ENCODE measurements around the gene SMIM24.

Gene SMIM24

DNA sequence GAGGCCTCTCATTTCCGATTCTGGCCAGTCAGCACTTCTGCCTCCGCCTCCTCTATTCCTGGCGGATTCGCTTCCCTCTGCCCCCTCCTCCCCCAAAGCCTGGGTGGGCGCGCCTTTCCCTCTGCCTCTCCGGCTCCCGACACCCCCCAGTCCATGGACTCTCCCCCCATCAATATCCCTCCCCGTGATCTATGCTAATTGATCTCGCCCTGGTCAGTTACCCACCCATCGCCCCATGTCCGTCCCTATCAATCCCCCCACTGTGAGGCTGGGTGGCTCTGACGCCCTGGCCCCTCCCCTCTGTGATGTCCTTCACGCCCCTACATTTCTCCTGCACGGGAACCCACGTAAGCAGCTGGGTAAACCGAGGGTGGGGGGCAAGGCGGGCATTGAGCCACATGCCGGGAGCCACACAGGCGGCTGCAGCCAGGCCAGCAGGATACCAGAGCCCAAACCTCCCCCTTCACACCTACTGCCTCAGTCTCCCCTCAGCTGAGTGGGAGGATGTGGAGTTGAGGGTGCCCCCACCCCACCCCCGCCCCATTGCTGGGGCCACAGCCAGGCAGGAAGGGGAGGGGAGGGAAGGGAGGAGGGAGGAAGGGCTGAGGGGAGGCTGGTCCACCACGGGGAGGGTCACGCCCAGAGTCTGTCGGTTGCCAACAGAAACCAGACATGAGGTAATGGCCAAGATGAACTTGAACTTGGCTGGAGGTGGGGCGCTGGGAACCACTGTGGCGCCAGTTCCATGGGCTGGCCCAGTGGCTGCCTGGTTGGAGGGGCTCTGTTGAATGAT is 21.0 kb downstream of the SMIM24 start:
- Histone ChIP-seq H3K4me1 (ENCODE audit: control extremely low read depth in 1 of 4, control insufficient read depth in 4 of 4, insufficient read depth in 4 of 4, low read length in 3 of 4) (peaks cover 0 to 11% (median 6%) of the 10 kb centered on the region in 4 experiments), H3K27me3 (replicated peaks in 2 of 5; ENCODE audit: control insufficient read depth in 4 of 5, insufficient read depth in 5 of 5, low read length in 4 of 5) (no peaks in the 10 kb centered on the region), H3K27ac (ENCODE audit: insufficient read depth in 1 of 2, low read depth in 1 of 2, low read length in 2 of 2, poor library complexity in 1 of 2, severe bottlenecking in 2 of 2) (peak overlapping the region in 1 of 2 experiments; percentile 5), H3K4me3 (ENCODE audit: control insufficient read depth in 1 of 7, extremely low read depth in 1 of 7, insufficient read depth in 4 of 7, low read depth in 2 of 7, low read length in 6 of 7) (no peak overlapping the region), H3K9me3 (ENCODE audit: control extremely low read depth in 1 of 5, control insufficient read depth in 4 of 5, insufficient read depth in 2 of 5, low read depth in 1 of 5, low read length in 4 of 5) (no peaks in the 10 kb centered on the region), H3K36me3 (ENCODE audit: control insufficient read depth in 4 of 4, insufficient read depth in 4 of 4, low read length in 3 of 4) (peaks cover 4 to 64% (median 30%) of the 10 kb centered on the region in 4 experiments)
- DNase-seq: peak; percentile 22 to 62 (median 22)
- CTCF ChIA-PET: interaction anchor here (1.5 to 2.7 kb wide), 2 partner anchors 11 to 13 kb away, joined by 3 to 9 read pairs; no protein-coding TSS in a partner anchor
- POLR2A ChIA-PET: no interaction called here
- WGBS (ENCODE audit: insufficient coverage): 85% methylated on average over 13 of the region's 26 CpGs

GRCh38 chr19:3458229-3459088 is 21.9 kb downstream of the SMIM24 start:
- Histone ChIP-seq H3K27me3 (replicated peaks in 2 of 5; ENCODE audit: control insufficient read depth in 4 of 5, insufficient read depth in 5 of 5, low read length in 4 of 5) (no peaks in the 10 kb centered on the region), H3K4me3 (ENCODE audit: control insufficient read depth in 1 of 7, extremely low read depth in 1 of 7, insufficient read depth in 4 of 7, low read depth in 2 of 7, low read length in 6 of 7) (no peak overlapping the region), H3K9me3 (ENCODE audit: control extremely low read depth in 1 of 5, control insufficient read depth in 4 of 5, insufficient read depth in 2 of 5, low read depth in 1 of 5, low read length in 4 of 5) (no peaks in the 10 kb centered on the region), H3K4me1 (ENCODE audit: control extremely low read depth in 1 of 4, control insufficient read depth in 4 of 4, insufficient read depth in 4 of 4, low read length in 3 of 4) (peaks cover 0 to 11% (median 6%) of the 10 kb centered on the region in 4 experiments), H3K36me3 (ENCODE audit: control insufficient read depth in 4 of 4, insufficient read depth in 4 of 4, low read length in 3 of 4) (peaks cover 4 to 73% (median 33%) of the 10 kb centered on the region in 4 experiments), H3K27ac (ENCODE audit: insufficient read depth in 1 of 2, low read depth in 1 of 2, low read length in 2 of 2, poor library complexity in 1 of 2, severe bottlenecking in 2 of 2) (no peak overlapping the region)
- WGBS (ENCODE audit: insufficient coverage): 86% methylated on average over 12 of the region's 19 CpGs
- DNase-seq: no peak
- ChIA-PET CTCF (interaction anchor here (1.5 to 2.7 kb wide), 2 partner anchors 12 to 14 kb away, joined by 3 to 9 read pairs; no protein-coding TSS in a partner anchor), POLR2A (no interaction called here)

DNA sequence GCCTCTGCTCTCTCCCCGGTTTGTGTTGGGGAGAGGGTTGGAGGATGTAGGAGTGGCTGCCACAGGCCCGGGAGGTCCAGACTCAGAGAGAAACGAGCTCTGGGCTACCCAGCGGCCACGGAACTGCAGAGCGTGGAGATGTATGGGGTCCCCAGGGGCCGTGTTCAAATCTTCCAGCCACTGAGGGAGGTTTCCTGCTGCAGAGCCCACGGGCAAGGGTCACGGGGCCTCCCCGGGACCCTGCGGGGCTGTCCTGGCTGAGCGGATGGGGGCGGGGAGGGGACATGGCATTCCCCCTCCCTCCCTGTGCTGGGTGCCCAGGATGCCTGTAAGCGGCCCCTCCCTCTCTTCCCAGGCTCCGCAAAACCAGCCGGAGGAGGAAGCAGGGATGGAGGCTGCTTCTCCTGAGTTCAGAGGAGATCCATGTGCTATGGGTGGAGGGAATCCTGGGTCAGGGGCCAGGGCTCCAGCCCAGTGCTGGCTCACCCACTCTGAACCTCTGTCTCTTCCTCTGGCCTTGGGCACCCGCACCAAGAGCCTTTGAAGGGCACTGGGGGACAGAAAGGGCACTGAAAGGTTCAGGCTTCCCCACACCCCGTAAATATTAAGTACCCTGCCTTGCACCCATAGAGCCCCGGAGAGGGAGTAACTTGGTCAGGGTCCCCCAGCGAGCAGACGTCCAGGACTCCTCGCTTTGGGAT is 22.6 kb downstream of the SMIM24 start:
- CTCF ChIA-PET: no interaction called here
- H3K4me1 ChIP-seq (ENCODE audit: control extremely low read depth in 1 of 4, control insufficient read depth in 4 of 4, insufficient read depth in 4 of 4, low read length in 3 of 4): peaks cover 0 to 11% (median 6%) of the 10 kb centered on the region in 4 experiments
- H3K27me3 ChIP-seq (replicated peaks in 2 of 5; ENCODE audit: control insufficient read depth in 4 of 5, insufficient read depth in 5 of 5, low read length in 4 of 5): no peaks in the 10 kb centered on the region
- no peak for DNase-seq
- H3K27ac ChIP-seq (ENCODE audit: insufficient read depth in 1 of 2, low read depth in 1 of 2, low read length in 2 of 2, poor library complexity in 1 of 2, severe bottlenecking in 2 of 2): no peak overlapping the region
- WGBS (ENCODE audit: insufficient coverage): 88% methylated on average over 11 of the region's 22 CpGs
- POLR2A ChIA-PET: no interaction called here
- H3K9me3 ChIP-seq (ENCODE audit: control extremely low read depth in 1 of 5, control insufficient read depth in 4 of 5, insufficient read depth in 2 of 5, low read depth in 1 of 5, low read length in 4 of 5): no peaks in the 10 kb centered on the region
- no peak overlapping the region for H3K4me3 ChIP-seq (ENCODE audit: control insufficient read depth in 1 of 7, extremely low read depth in 1 of 7, insufficient read depth in 4 of 7, low read depth in 2 of 7, low read length in 6 of 7)
- peaks cover 4 to 73% (median 36%) of the 10 kb centered on the region in 4 experiments for H3K36me3 ChIP-seq (ENCODE audit: control insufficient read depth in 4 of 4, insufficient read depth in 4 of 4, low read length in 3 of 4)

DNA sequence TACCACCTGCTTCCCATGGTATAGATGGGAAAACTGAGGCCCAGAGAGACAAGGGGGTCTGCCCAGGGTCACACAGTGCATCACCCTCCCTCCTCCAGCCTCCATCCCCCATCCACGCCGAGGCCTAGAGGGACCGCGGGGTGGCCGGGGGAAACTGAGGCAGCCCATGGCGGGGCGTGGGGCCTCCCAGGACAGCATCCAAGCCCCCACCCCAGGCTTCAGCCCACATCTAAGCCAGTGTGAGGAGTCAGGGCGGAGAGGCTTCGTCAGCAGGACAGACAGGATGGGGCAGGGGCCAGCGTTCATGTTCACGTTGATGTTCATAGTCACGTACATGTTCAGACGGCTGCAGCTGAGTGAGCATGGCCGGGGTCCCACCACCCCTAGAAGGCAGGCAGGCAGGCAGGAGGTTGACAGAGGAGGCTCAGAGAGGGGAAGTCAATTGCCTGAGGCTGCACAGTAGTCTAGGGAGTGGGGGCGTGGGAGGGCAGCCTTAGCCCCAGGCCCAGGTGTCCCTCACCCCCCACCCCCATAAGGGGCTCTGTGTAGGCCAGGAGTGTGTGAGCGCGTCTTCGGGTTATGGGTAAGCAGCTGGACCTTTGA is 23.3 kb downstream of the SMIM24 start:
- H3K36me3 ChIP-seq (ENCODE audit: control insufficient read depth in 4 of 4, insufficient read depth in 4 of 4, low read length in 3 of 4): peaks cover 9 to 75% (median 37%) of the 10 kb centered on the region in 4 experiments
- H3K27me3 ChIP-seq (replicated peaks in 2 of 5; ENCODE audit: control insufficient read depth in 4 of 5, insufficient read depth in 5 of 5, low read length in 4 of 5): no peaks in the 10 kb centered on the region
- ChIA-PET POLR2A (no interaction called here), CTCF (no interaction called here)
- no peak overlapping the region for H3K4me3 ChIP-seq (ENCODE audit: control insufficient read depth in 1 of 7, extremely low read depth in 1 of 7, insufficient read depth in 4 of 7, low read depth in 2 of 7, low read length in 6 of 7)
- DNase-seq: no peak
- WGBS (ENCODE audit: insufficient coverage): 93% methylated on average over 12 of the region's 18 CpGs
- H3K27ac ChIP-seq (ENCODE audit: insufficient read depth in 1 of 2, low read depth in 1 of 2, low read length in 2 of 2, poor library complexity in 1 of 2, severe bottlenecking in 2 of 2): no peak overlapping the region
- peaks cover 0 to 11% (median 6%) of the 10 kb centered on the region in 4 experiments for H3K4me1 ChIP-seq (ENCODE audit: control extremely low read depth in 1 of 4, control insufficient read depth in 4 of 4, insufficient read depth in 4 of 4, low read length in 3 of 4)
- no peaks in the 10 kb centered on the region for H3K9me3 ChIP-seq (ENCODE audit: control extremely low read depth in 1 of 5, control insufficient read depth in 4 of 5, insufficient read depth in 2 of 5, low read depth in 1 of 5, low read length in 4 of 5)

GRCh38 chr19:3455960-3456601 is 24.2 kb downstream of the SMIM24 start:
- Histone ChIP-seq H3K9me3 (ENCODE audit: control extremely low read depth in 1 of 5, control insufficient read depth in 4 of 5, insufficient read depth in 2 of 5, low read depth in 1 of 5, low read length in 4 of 5) (no peaks in the 10 kb centered on the region), H3K27ac (ENCODE audit: insufficient read depth in 1 of 2, low read depth in 1 of 2, low read length in 2 of 2, poor library complexity in 1 of 2, severe bottlenecking in 2 of 2) (no peak overlapping the region), H3K4me1 (ENCODE audit: control extremely low read depth in 1 of 4, control insufficient read depth in 4 of 4, insufficient read depth in 4 of 4, low read length in 3 of 4) (peaks cover 0 to 11% (median 6%) of the 10 kb centered on the region in 4 experiments), H3K27me3 (replicated peaks in 2 of 5; ENCODE audit: control insufficient read depth in 4 of 5, insufficient read depth in 5 of 5, low read length in 4 of 5) (no peaks in the 10 kb centered on the region), H3K4me3 (ENCODE audit: control insufficient read depth in 1 of 7, extremely low read depth in 1 of 7, insufficient read depth in 4 of 7, low read depth in 2 of 7, low read length in 6 of 7) (no peak overlapping the region), H3K36me3 (ENCODE audit: control insufficient read depth in 4 of 4, insufficient read depth in 4 of 4, low read length in 3 of 4) (peaks cover 9 to 81% (median 39%) of the 10 kb centered on the region in 4 experiments)
- POLR2A ChIA-PET: no interaction called here
- CTCF ChIA-PET: no interaction called here
- WGBS (ENCODE audit: insufficient coverage): 96% methylated on average over 29 of the region's 37 CpGs
- no peak for DNase-seq

DNA sequence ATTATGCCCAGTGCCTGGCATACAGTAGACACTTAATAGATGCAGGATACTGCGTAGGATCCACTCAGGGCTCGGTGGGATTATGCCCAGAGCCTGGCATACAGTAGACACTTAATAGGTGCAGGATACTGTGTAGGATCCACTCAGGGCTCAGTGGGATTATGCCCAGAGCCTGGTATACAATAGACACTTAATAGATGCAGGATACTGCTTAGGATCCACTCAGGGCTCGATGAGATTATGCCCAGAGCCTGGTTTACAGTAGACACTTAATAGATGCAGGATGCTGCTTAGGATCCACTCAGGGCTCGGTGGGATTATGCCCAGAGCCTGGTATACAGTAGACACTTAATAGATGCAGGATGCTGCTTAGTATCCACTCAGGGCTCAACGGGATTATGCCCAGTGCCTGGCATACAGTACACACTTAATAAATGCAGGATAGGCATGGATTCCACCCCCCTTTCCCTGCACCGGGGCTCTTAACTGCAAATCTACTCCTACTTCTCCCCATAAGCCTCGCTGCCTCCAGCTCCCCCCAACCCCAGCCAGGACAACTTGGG is 24.9 kb downstream of the SMIM24 start:
- no peaks in the 10 kb centered on the region for H3K27me3 ChIP-seq (replicated peaks in 2 of 5; ENCODE audit: control insufficient read depth in 4 of 5, insufficient read depth in 5 of 5, low read length in 4 of 5)
- H3K9me3 ChIP-seq (ENCODE audit: control extremely low read depth in 1 of 5, control insufficient read depth in 4 of 5, insufficient read depth in 2 of 5, low read depth in 1 of 5, low read length in 4 of 5): no peaks in the 10 kb centered on the region
- WGBS (ENCODE audit: insufficient coverage): 95% methylated on average over 6 of the region's 7 CpGs
- no peak overlapping the region for H3K4me3 ChIP-seq (ENCODE audit: control insufficient read depth in 1 of 7, extremely low read depth in 1 of 7, insufficient read depth in 4 of 7, low read depth in 2 of 7, low read length in 6 of 7)
- no peak overlapping the region for H3K27ac ChIP-seq (ENCODE audit: insufficient read depth in 1 of 2, low read depth in 1 of 2, low read length in 2 of 2, poor library complexity in 1 of 2, severe bottlenecking in 2 of 2)
- H3K36me3 ChIP-seq (ENCODE audit: control insufficient read depth in 4 of 4, insufficient read depth in 4 of 4, low read length in 3 of 4): peaks cover 9 to 87% (median 43%) of the 10 kb centered on the region in 4 experiments
- H3K4me1 ChIP-seq (ENCODE audit: control extremely low read depth in 1 of 4, control insufficient read depth in 4 of 4, insufficient read depth in 4 of 4, low read length in 3 of 4): peaks cover 0 to 11% (median 6%) of the 10 kb centered on the region in 4 experiments
- CTCF ChIA-PET: no interaction called here
- POLR2A ChIA-PET: no interaction called here
- DNase-seq: no peak

All from common myeloid progenitor, CD34-positive (primary cell).